IMR-90 (cell line): ENCODE data around the gene SYAP1. TPM values are rescaled to one million over a fixed set of nuclear protein-coding genes. Genes with fewer than 3 reads are reported as not detected.

ENCODE experiments used
- ATAC-seq: fragments of 200-7000 bp; cut with Tn5 transposase; 2 replicates; pipeline ENCODE4 v1.9.1; 2020; ENCODE audit warnings: low read depth, mild to moderate bottlenecking, moderate library complexity
- BruUV-seq: library from RNA; stranded (reverse); fragments of 400-500 nt; replicated peaks from 2 replicates; lab custom pipeline; 2021; lab: Mats Ljungman, UMichigan
- CTCF ChIA-PET: fragments of 300-600 bp; formaldehyde crosslinking; extraction: SDS; loops from one replicate; lab custom pipeline; 2021; ENCODE audit warnings: antibody characterized with exemption; lab: Yijun Ruan, JAX
- POLR2A ChIA-PET: fragments of 300-600 bp; sonication (Branson Sonifier 250); formaldehyde crosslinking; loops from one replicate; lab custom pipeline; 2022; ENCODE audit warnings: antibody characterized with exemption; ENCODE audit not compliant: unreplicated experiment; lab: Charles Lee
- DNase-seq: peaks from one replicate; pipeline ENCODE4 v3.0.0; 2013
- H2AFZ ChIP-seq: replicated peaks from 2 replicates; pipeline ENCODE3; 2013; ENCODE audit warnings: low read length, mild to moderate bottlenecking; ENCODE audit not compliant: poor library complexity
- H2AK5ac ChIP-seq: 2 replicates; pipeline ENCODE4 v1.6.1; 2013; ENCODE audit warnings: low read depth, low read length, inconsistent platforms
- H2AK9ac ChIP-seq: replicated peaks from 2 replicates; pipeline ENCODE3; 2013; ENCODE audit warnings: mild to moderate bottlenecking, low read depth, low read length, moderate library complexity; ENCODE audit not compliant: poor library complexity
- H2BK120ac ChIP-seq: 2 replicates; pipeline ENCODE4 v1.6.1; 2013; ENCODE audit warnings: low read depth, low read length, inconsistent platforms
- H2BK15ac ChIP-seq: 3 replicates; pipeline ENCODE4 v1.6.1; 2013; ENCODE audit warnings: low read depth, low read length, inconsistent platforms
- H2BK20ac ChIP-seq: 2 replicates; pipeline ENCODE4 v1.6.1; 2013; ENCODE audit warnings: low read depth, mild to moderate bottlenecking, inconsistent platforms, low read length, moderate library complexity
- H2BK5ac ChIP-seq: 2 replicates; pipeline ENCODE4 v1.6.1; 2013; ENCODE audit warnings: mild to moderate bottlenecking, low read depth, low read length, inconsistent platforms; ENCODE audit not compliant: poor library complexity, severe bottlenecking
- H3K14ac ChIP-seq: replicated peaks from 2 replicates; pipeline ENCODE4 v1.6.1; 2013; ENCODE audit warnings: low read depth, low read length, inconsistent platforms
- H3K18ac ChIP-seq: 2 replicates; pipeline ENCODE4 v1.6.1; 2013; ENCODE audit warnings: low read depth, low read length, control low read depth
- H3K23ac ChIP-seq: 2 replicates; pipeline ENCODE4 v1.6.1; 2013; ENCODE audit warnings: low read depth, low read length, inconsistent platforms
- H3K27ac ChIP-seq: 2 replicates; pipeline ENCODE4 v1.5.1; 2013; ENCODE audit warnings: mild to moderate bottlenecking, control low read depth, low read length; ENCODE audit not compliant: insufficient read depth
- H3K27me3 ChIP-seq: 2 replicates; pipeline ENCODE4 v1.6.1; 2013; ENCODE audit warnings: low read length; ENCODE audit not compliant: control insufficient read depth, insufficient read depth
- H3K36me3 ChIP-seq: 2 replicates; pipeline ENCODE4 v1.6.1; 2013; ENCODE audit warnings: low read length, mixed read lengths; ENCODE audit not compliant: control insufficient read depth, insufficient read depth
- H3K4ac ChIP-seq: 2 replicates; pipeline ENCODE4 v1.6.1; 2013; ENCODE audit warnings: low read depth, low read length, inconsistent platforms
- H3K4me1 ChIP-seq: 2 replicates; pipeline ENCODE4 v1.6.1; 2013; ENCODE audit warnings: low read length, mixed read lengths; ENCODE audit not compliant: control insufficient read depth, insufficient read depth
- H3K4me2 ChIP-seq: 2 replicates; pipeline ENCODE4 v1.6.1; 2013; ENCODE audit warnings: low read depth, mild to moderate bottlenecking, control low read depth, low read length, moderate library complexity
- H3K4me3 ChIP-seq: 2 replicates; pipeline ENCODE4 v1.5.1; 2013; ENCODE audit warnings: low read depth, mild to moderate bottlenecking, control low read depth, low read length, moderate library complexity; ENCODE audit not compliant: insufficient read depth
- H3K56ac ChIP-seq: 2 replicates; pipeline ENCODE4 v1.6.1; 2013; ENCODE audit warnings: low read length, inconsistent platforms; ENCODE audit not compliant: insufficient read depth; ENCODE audit errors: extremely low read depth
- H3K79me1 ChIP-seq, 2 experiments: 2 replicates each; pipeline ENCODE4 v1.6.1; 2013; ENCODE audit warnings: low read length in 2 of 2, inconsistent platforms in 1 of 2, low read depth in 1 of 2
- H3K9ac ChIP-seq: 2 replicates; pipeline ENCODE4 v1.6.1; 2013; ENCODE audit warnings: low read depth, low read length, control low read depth
- H3K9me1 ChIP-seq: 2 replicates; pipeline ENCODE4 v1.6.1; 2013; ENCODE audit warnings: low read length, inconsistent platforms; ENCODE audit not compliant: insufficient read depth
- H3K9me3 ChIP-seq: 2 replicates; pipeline ENCODE4 v1.6.1; 2013; ENCODE audit warnings: low read length; ENCODE audit not compliant: control insufficient read depth, insufficient read depth
- H4K20me1 ChIP-seq: 2 replicates; pipeline ENCODE4 v1.6.1; 2013; ENCODE audit warnings: low read length, inconsistent platforms; ENCODE audit not compliant: insufficient read depth
- H4K5ac ChIP-seq: 2 replicates; pipeline ENCODE4 v1.6.1; 2013; ENCODE audit warnings: mild to moderate bottlenecking, low read depth, low read length, control low read depth
- H4K8ac ChIP-seq, 2 experiments: 2 replicates each; pipeline ENCODE4 v1.6.1; 2013; ENCODE audit warnings: low read depth in 2 of 2, low read length in 2 of 2, control low read depth in 1 of 2, inconsistent platforms in 1 of 2
- H4K91ac ChIP-seq: 2 replicates; pipeline ENCODE4 v1.6.1; 2013; ENCODE audit warnings: low read depth, low read length, inconsistent platforms; ENCODE audit not compliant: insufficient read depth
- BHLHE40 ChIP-seq: fragments of 150-350 bp; IDR thresholded peaks from 2 replicates; pipeline ENCODE4 v1.6.1; 2016; ENCODE audit warnings: mild to moderate bottlenecking, low read depth, low read length
- CEBPB ChIP-seq: IDR thresholded peaks from 2 replicates; pipeline ENCODE4 v1.6.1; 2012; ENCODE audit warnings: low read depth, low read length, improper control_type of control experiment
- CHD1 ChIP-seq: IDR thresholded peaks from 2 replicates; pipeline ENCODE4 v1.6.1; 2012; ENCODE audit warnings: low read depth, low read length, improper control_type of control experiment
- MXI1 ChIP-seq: IDR thresholded peaks from 2 replicates; pipeline ENCODE4 v1.6.1; 2012; ENCODE audit warnings: low read depth, mild to moderate bottlenecking, low read length, moderate library complexity, borderline replicate concordance
- RFX5 ChIP-seq: IDR thresholded peaks from 2 replicates; pipeline ENCODE4 v1.8.0; 2012; ENCODE audit warnings: low read depth, mild to moderate bottlenecking, low read length, moderate library complexity
- USF2 ChIP-seq: fragments of 150-350 bp; IDR thresholded peaks from 2 replicates; pipeline ENCODE4 v1.6.1; 2017; ENCODE audit warnings: mild to moderate bottlenecking, antibody characterized with exemption, low read length, low read depth
- WGBS, 2 experiments: methylation state at CpG; one replicate each; pipeline versions ENCODE4 v1.1.5 to v1.1.7; 2013; ENCODE audit warnings: missing lambda C conversion rate in 2 of 2; ENCODE audit not compliant: insufficient read length in 1 of 2; ENCODE audit errors: extremely low coverage in 2 of 2; 5-methylcytosine and 5-hydroxymethylcytosine counted together
- dilution Hi-C: fragments of 300-500 bp; cut with HindIII; formaldehyde crosslinking; loops from one replicate; pipeline ENCODE4 v1.14.3; 2018; ENCODE audit warnings: low sequenced_read_pairs; ENCODE audit not compliant: unreplicated experiment
- in situ Hi-C: fragments of 300-500 bp; cut with MboI; formaldehyde crosslinking; loops from 3 replicates; pipeline ENCODE4 v1.14.3; 2019; ENCODE audit warnings: low sequenced_read_pairs, inconsistent platforms, mixed read lengths
- intact Hi-C: fragments of 100-400 bp; cut with micrococcal nuclease; formaldehyde crosslinking; loops from 2 replicates; pipeline ENCODE4 v1.10.0; 2022
- polyA plus RNA-seq, 3 experiments: library from polyadenylated mRNA; depleted of rRNA; stranded (reverse); fragments of >200 nt; gene quantifications; 2 replicates each; pipeline ENCODE4 v1.2.3, GENCODE V29; 2012; ENCODE audit warnings: low replicate concordance in 1 of 3
- total RNA-seq: library from RNA; depleted of rRNA; stranded (reverse); fragments of >200 nt; gene quantifications from 2 replicates; pipeline ENCODE4 v1.2.3, GENCODE V29; 2012

The SYAP1 gene
- total and polyA plus RNA-seq, 2 of the 4 experiments (the other 2 are of a cell fraction), result 17.7 to 35.0 TPM

GRCh38 chrX:16737024-16737423, 17.6 kb downstream of the SYAP1 start:
- H3K4me1 ChIP-seq, result no peaks in the 10 kb centered on the region
- H4K91ac ChIP-seq, result no peak overlapping the region
- no peak overlapping the region for H3K23ac ChIP-seq
- CTCF ChIA-PET, result interaction anchor here (0.7 kb wide), 1 partner anchor 42 kb away, joined by 3 read pairs; no protein-coding TSS in a partner anchor
- H3K27ac ChIP-seq, result no peak overlapping the region
- dilution Hi-C loops (no loop called here), in situ Hi-C loops (no loop called here), intact Hi-C loops (no loop called here)
- H3K79me1 ChIP-seq, result peaks cover 6 to 9% of the 10 kb centered on the region in 2 experiments; a peak in 3 of 4 replicates
- BruUV-seq, result no TSS peak
- H3K4ac ChIP-seq, result no peak overlapping the region
- H2BK5ac ChIP-seq, result no peak overlapping the region
- H4K5ac ChIP-seq, result no peak overlapping the region
- no peak overlapping the region for H2AK5ac ChIP-seq
- TF ChIP-seq USF2 (no peak), CHD1 (no peak), MXI1 (no peak), CEBPB (no peak), RFX5 (no peak), BHLHE40 (no peak)
- H3K9ac ChIP-seq, result no peak overlapping the region
- no peak overlapping the region for H4K8ac ChIP-seq
- no peak overlapping the region for H2BK120ac ChIP-seq
- H3K56ac ChIP-seq, result no peak overlapping the region
- no peak for DNase-seq
- peaks cover 30% of the 10 kb centered on the region for H3K36me3 ChIP-seq
- ATAC-seq, result no peak
- no peak overlapping the region for H3K14ac ChIP-seq
- no peak overlapping the region for H2AFZ ChIP-seq
- H3K9me1 ChIP-seq, result peaks cover 2% of the 10 kb centered on the region; the same call in 1 of the 2 replicates
- H3K9me3 ChIP-seq, result no peaks in the 10 kb centered on the region
- no peaks in the 10 kb centered on the region for H3K27me3 ChIP-seq
- no peak overlapping the region for H2BK15ac ChIP-seq
- no peak overlapping the region for H3K4me2 ChIP-seq
- WGBS, 2 experiments, result no CpG with 5 or more reads among the region's 5 CpGs
- no peak overlapping the region for H2BK20ac ChIP-seq
- POLR2A ChIA-PET, result no interaction called here
- H2AK9ac ChIP-seq, result no peak overlapping the region
- peaks cover 10% of the 10 kb centered on the region; the same call in 1 of the 2 replicates for H4K20me1 ChIP-seq
- no peak overlapping the region for H3K4me3 ChIP-seq
- no peak overlapping the region for H3K18ac ChIP-seq
